NOMO-1 treated with DMSO at 0.1 percent for 48 hours (cell line): ENCODE data around the gene RNF113B.

ENCODE experiments used
- DNase-seq: peaks from one replicate; lab custom pipeline; 2025; ENCODE audit not compliant: unreplicated experiment; lab: John Stamatoyannopoulos, UW

RNF113B gene

GRCh38 chr13:98204546-98204945, 27.5 kb upstream of the RNF113B start:
- DNase-seq = no peak

GRCh38 chr13:98203646-98204326, 26.7 kb upstream of the RNF113B start:
- no peak for DNase-seq

- no peak for DNase-seq
These were observed 24.9 kb upstream of the RNF113B start for GRCh38 chr13:98201984-98202383.

- no peak for DNase-seq
These were observed 24.1 kb upstream of the RNF113B start for GRCh38 chr13:98201189-98201588.

- DNase-seq = no peak
These were observed 23.3 kb upstream of the RNF113B start for GRCh38 chr13:98200211-98200878.

- no peak for DNase-seq
These were observed 22.4 kb upstream of the RNF113B start for GRCh38 chr13:98199480-98199879.

- no peak for DNase-seq
These were observed 21.6 kb upstream of the RNF113B start for GRCh38 chr13:98198683-98199082.

GRCh38 chr13:98195054-98195791, 18.2 kb upstream of the RNF113B start:
- DNase-seq = no peak

GRCh38 chr13:98192008-98192407, 14.9 kb upstream of the RNF113B start:
- no peak for DNase-seq

GRCh38 chr13:98190889-98191444, 13.9 kb upstream of the RNF113B start:
- DNase-seq = no peak

- no peak for DNase-seq
These were observed 12.9 kb upstream of the RNF113B start for GRCh38 chr13:98189841-98190505.

- no peak for DNase-seq
These were observed 11.6 kb upstream of the RNF113B start for GRCh38 chr13:98188544-98189166.

GRCh38 chr13:98187965-98188261, 10.8 kb upstream of the RNF113B start:
- no peak for DNase-seq

GRCh38 chr13:98187155-98187964, 10.3 kb upstream of the RNF113B start:
- DNase-seq = no peak

- DNase-seq = no peak
These were observed 7.7 kb upstream of the RNF113B start for GRCh38 chr13:98184792-98185191.

GRCh38 chr13:98182589-98182988, 5.5 kb upstream of the RNF113B start:
- no peak for DNase-seq

GRCh38 chr13:98182153-98182552, 5.1 kb upstream of the RNF113B start:
- no peak for DNase-seq

- DNase-seq = no peak
These were observed 4.2 kb upstream of the RNF113B start for GRCh38 chr13:98181111-98181815.

- no peak for DNase-seq
These were observed 3.0 kb upstream of the RNF113B start for GRCh38 chr13:98180092-98180491.

GRCh38 chr13:98175823-98176222, 1.2 kb downstream of the RNF113B start:
- DNase-seq = no peak
